ENCODE results near the gene RIPOR3.
"Not testable (repeated sequence)": the region's sequence is repeated elsewhere in the genome, so short reads cannot be mapped to it uniquely, and the experiment has no call there.

Gene RIPOR3

DNA sequence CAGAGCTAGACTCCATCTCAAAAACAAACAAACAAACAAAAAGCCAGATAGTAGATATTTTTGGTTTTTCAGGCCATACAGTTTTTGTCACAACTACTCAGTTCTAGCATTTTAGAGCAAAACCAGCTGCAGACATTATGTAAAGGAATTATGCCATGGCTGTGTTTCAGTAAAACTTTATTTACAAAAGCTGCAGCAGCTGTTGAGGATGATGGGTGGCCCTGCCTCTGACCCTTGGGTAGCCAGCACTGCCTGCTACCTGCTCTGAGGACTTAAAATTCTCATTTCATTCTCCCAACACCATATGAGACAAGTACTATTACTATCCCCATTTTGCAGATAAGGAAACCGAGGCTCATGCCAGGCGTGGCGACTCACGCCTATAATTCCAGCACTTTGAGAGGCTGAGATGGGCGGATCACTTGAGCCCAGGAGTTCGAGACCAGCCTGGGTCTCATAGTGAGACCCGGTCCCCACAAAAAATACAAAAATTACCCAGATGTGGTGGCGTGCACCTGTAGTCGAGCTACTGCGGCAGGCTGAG is 56.3 kb downstream of the RIPOR3 start:
- DNase-seq (ENCODE audit: insufficient read length, low spot score) (no peak), FAIRE-seq (no peak)

- FAIRE-seq (no peak), DNase-seq (ENCODE audit: insufficient read length, low spot score) (no peak)
Observed at GRCh38 chr20:50634191-50634590, 57.2 kb downstream of the RIPOR3 start.

DNA sequence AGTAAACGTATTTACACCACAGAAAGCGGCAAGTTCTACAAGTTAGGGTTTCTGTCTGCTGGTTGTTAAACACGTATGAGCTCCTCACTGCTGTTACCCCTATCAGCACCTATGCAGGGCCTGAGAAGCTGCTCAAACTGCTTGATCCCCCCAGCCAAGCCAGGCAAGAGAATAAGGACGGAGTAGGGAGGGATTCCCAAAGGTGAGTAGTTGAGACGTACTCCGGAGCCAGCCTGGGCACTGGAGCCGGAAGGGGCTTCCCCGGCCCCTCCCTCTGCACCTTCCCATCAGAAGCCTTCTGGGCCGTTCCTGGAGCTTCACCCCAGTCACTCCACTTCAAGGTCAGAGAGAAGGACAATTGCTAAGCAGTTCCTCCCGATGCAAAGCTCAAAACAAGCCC is 58.0 kb downstream of the RIPOR3 start:
- DNase-seq (ENCODE audit: insufficient read length, low spot score) (no peak), FAIRE-seq (no peak)

GRCh38 chr20:50632701-50633100 is 58.6 kb downstream of the RIPOR3 start:
- DNase-seq (ENCODE audit: insufficient read length, low spot score) (no peak), FAIRE-seq (no peak)

GRCh38 chr20:50632236-50632635 is 59.1 kb downstream of the RIPOR3 start:
- no peak for DNase-seq (ENCODE audit: insufficient read length, low spot score)
- FAIRE-seq, result peak; percentile 49

GRCh38 chr20:50630578-50631263 is 60.6 kb downstream of the RIPOR3 start:
- FAIRE-seq (peak; percentile 67), DNase-seq (ENCODE audit: insufficient read length, low spot score) (no peak)

DNA sequence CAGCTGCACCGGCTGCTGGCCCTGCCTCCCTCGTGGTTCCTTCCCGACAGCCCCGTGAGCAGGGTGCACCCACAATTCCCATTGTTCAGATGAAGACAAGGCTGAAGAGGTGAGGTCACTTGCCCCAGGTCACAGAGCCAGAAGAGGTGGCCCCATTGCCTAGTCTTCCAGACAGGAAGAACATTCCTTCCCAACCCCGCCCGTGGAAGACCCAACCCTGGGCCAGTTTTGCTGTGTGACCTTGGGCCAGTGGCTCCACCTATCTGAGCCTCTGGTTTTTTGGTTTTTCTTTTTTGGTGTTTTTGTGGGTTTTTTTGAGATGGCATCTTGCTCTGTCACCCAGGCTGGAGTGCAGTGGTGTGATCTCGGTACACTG is 61.7 kb downstream of the RIPOR3 start:
- FAIRE-seq (no peak), DNase-seq (ENCODE audit: insufficient read length, low spot score) (no peak)

DNA sequence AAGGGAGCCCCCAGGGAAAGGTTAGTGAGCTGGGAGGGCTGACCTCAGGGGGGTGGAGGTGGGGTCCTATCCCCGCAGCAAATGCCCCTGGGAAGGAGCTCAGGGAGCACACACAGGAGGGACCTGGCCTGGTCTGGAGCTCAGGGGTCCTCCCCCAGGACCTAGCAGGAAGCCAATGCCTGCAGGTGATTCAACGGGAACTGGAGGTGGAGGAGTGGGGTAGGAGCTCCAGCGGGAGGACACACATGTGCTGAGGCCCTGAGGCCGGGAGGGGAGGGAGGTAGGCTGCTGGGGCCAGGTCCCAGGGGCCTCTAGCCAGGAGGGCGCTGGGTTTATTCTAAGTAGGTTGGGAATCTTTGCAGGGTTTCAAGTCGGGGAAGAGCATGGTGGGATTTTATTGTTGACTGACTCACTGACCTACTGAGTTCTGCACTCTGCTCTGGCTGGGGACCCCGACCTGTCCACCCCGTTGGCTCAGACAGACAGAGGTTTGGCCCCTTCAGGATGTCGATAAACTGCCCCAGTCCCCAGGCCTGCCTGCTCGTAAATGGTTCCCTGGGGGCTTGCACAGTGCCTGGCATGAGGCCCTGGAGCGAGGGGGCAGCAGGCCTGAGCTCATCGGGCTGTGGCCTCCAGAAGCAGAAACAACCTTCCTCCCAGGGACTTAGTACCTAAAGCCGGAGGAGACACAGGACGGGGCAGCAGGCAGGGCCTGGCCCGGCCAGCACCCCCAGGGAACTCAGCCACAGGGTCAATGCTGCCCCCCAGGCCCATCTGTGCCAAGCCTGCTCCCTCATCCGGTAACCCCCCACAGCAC is 62.3 kb downstream of the RIPOR3 start:
- no peak for DNase-seq (ENCODE audit: insufficient read length, low spot score)
- peak; percentile 65 for FAIRE-seq

GRCh38 chr20:50628332-50628731 is 63.0 kb downstream of the RIPOR3 start:
- DNase-seq (ENCODE audit: insufficient read length, low spot score) (no peak), FAIRE-seq (no peak)

DNA sequence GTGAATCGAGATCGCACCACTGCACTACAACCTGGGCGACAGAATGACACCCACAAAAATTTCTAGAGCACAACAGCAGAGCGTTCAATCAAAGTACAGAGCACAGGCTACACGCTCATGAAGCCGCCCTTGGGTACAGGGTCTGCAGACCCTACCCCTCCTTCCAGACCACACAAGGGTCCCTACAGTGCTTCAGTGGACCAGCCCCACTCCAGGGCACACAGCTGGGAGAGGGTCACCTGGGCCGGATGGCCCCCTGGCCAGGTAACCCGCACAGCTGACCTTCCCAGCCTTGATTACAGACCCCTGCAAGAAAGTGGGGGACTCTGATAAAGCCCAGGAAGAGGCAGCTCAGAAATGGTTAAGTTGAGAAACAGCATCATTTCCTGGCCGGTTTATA is 63.6 kb downstream of the RIPOR3 start:
- FAIRE-seq (peak; percentile 65), DNase-seq (ENCODE audit: insufficient read length, low spot score) (no peak)

GRCh38 chr20:50625986-50626677 is 65.2 kb downstream of the RIPOR3 start:
- FAIRE-seq (peak; percentile 98), DNase-seq (ENCODE audit: insufficient read length, low spot score) (peak; percentile 95)

DNA sequence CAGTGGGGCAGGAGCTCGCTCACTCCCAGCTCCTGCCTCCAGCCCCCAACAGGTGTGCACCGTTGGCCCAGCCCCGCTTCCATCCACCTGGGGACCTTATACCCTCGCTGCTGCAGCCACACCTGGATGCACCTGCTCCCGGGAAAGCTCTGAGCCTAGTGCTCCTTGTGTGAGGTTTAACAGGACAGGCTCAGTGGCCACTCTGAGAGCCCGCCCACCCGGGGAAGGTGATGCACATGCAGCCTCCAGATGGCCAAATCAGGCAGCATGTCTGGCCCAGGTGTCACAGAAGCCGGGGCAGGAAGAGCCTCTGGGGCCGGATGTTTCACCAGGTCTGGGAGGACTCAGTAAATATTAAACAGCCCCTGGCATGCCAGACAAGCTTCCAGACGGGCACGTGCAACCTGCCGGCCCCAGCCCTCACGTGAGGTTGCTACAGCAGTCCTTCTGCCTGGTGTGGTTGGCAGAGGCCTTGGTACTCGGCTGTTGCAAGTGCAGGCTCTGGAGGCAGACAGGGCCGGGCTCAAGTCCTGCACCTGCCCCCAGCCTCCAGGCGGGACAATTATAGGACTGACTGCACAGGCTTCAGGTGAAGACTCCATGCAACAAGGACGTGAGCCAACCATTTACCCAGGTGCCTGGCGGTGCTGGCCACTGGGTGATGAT is 66.9 kb downstream of the RIPOR3 start:
- peak; percentile 28 for FAIRE-seq
- DNase-seq (ENCODE audit: insufficient read length, low spot score), result no peak

GRCh38 chr20:50621068-50621665 is 70.2 kb downstream of the RIPOR3 start:
- DNase-seq (ENCODE audit: insufficient read length, low spot score) (no peak), FAIRE-seq (peak; percentile 86)

DNA sequence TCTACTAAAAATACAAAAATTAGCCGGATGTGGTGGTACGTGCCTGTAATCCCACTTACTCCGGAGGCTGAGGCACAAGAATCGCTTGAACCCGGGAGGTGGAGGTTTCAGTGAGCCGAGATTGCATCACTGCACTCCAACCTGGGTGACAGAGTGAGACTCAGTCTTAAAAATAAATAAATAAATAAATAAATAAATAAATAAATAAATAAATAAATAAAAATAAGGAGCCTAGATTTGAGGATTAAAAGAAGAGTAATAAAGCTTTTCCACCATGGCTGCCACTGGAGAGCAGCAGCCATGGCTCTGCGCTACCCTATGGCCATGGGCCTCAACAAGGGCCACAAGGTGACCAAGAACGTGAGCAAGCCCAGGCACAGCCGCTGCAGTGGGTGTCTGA is 70.9 kb downstream of the RIPOR3 start:
- FAIRE-seq, result not testable (repeated sequence)

DNA sequence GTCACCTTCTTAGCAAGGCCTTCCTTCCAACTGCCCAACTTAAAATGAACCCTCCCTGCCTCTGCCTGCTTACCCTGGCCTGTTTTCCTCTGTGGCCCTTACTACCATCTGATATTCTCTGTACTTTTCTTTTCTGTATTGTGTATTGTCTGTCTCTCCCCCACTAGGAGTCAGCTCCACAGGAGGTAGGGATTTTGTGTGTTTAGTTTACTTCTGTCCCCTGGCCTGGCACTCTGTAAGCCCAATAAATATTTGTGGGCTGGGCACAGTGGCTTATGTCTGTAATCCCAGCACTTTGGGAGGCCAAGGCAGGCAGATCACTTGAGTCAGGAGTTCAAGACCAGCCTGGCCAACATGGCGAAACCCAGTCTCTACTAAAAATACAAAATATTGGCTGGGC is 72.8 kb downstream of the RIPOR3 start:
- DNase-seq (ENCODE audit: insufficient read length, low spot score), result no peak
- no peak for FAIRE-seq

More for the DNA sequence above, 70.9 kb downstream of the RIPOR3 start:
- not testable (repeated sequence) for DNase-seq (ENCODE audit: insufficient read length, low spot score)

DNA sequence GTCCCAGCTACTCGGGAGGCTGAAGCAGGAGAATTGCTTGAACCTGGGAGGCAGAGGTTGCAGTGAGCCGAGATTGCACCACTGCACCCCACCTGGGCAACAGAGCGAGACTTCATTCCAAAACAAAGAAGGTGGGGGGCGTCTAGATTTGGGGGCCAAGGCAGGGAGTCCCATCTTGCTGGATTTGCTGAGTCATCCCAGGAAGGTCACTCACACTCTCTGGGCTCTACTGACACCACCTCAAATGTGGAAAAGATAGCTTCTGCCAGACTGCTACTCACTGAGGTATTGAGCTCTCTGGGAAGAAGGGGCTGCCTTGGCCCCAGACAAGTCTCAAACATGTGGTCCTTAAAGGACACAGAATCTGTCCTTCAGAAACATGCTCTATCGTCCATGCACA is 74.3 kb downstream of the RIPOR3 start:
- DNase-seq (ENCODE audit: insufficient read length, low spot score) (no peak), FAIRE-seq (no peak)

DNA sequence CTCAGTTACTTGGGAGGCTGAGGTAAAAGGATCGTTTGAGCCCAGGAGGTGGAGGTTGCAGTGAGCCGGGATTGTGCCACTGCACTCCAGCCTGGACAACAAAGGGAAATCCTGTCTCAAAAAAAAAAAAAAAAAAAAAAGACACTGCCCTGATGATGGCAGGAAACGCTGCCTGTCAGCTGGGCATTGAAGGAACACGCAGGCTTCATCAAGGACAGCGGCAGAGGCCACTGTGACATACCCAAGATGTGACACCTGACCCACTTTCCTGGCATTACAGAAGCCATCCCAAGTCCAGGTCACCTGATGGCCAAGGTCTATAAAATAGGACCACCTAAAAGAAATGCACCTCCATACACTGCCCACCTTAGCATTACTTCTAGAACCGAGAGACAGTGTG is 75.9 kb downstream of the RIPOR3 start:
- FAIRE-seq (no peak), DNase-seq (ENCODE audit: insufficient read length, low spot score) (no peak)

GRCh38 chr20:50613438-50614169 is 77.7 kb downstream of the RIPOR3 start:
- DNase-seq (ENCODE audit: insufficient read length, low spot score), result no peak
- FAIRE-seq, result peak; percentile 28

DNA sequence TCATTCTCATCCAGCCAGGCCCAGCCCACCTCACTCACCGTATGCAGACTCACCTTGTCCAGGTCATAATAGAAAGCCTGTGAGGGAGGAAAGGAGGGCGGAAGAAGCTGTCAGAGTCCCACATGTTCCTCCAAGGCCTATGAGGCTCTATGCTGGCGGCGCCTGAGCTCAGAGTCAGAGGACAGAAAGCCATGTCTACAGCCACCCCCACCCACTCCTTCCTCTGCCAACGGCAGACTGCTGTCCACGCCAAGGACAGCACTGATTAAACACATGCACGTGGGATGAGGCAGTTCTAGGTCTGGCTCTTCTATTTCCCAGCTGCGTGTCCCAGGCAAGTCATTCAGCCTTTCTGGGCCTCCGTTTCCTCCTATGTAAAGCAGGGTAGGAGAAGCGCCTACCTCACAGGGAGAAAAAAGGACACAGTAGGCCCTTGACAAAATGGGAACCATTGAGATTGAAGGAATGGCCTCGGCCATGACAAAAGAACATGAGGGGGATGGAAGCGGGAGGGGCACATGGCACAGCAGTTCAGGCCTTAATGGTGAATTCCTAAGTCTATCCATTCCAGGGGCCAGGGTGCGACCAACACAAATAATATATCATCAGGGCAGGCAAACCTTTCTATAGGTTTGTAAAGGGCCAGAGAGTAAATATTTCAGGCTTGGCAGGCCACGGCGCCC is 80.1 kb downstream of the RIPOR3 start:
- DNase-seq (ENCODE audit: insufficient read length, low spot score) (no peak), FAIRE-seq (peak; percentile 42)
